CD4-positive, alpha-beta T cell treated with Interleukin-17A for 4 hours (primary cell): Measurements from ENCODE around the gene HS6ST2.

Source experiments
- DNase-seq: peaks from one replicate; pipeline ENCODE4 v3.0.0-alpha.2; 2020; ENCODE audit warnings: mixed read lengths

The HS6ST2 gene

GRCh38 chrX:132737743-132738142 is 220.7 kb downstream of the HS6ST2 start:
- peak; percentile 15 for DNase-seq

- DNase-seq = no peak
Observed at GRCh38 chrX:132732236-132732635, 226.2 kb downstream of the HS6ST2 start.

DNA sequence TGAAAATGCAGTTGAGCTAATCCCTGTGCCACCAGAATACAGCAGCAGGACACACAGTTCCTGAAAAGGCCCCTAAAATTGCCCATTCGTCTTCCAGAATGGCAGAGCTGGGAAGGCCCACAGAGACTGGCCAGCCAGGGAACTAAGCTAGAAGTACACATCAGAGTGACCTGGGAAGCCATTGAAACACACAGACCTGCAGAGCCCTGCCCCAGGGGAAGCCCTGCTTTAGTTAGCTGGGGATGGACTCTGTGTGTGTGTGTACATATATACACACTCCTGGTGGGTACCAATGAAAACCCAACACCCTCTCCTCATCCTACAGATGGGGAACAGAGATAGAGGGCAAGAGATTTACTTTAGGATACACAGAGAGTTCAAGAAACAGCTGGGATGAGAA is 227.7 kb downstream of the HS6ST2 start:
- DNase-seq = no peak

GRCh38 chrX:132730266-132730665 is 228.2 kb downstream of the HS6ST2 start:
- no peak for DNase-seq

- DNase-seq = no peak
Observed at GRCh38 chrX:132728296-132728695, 230.1 kb downstream of the HS6ST2 start.

DNA sequence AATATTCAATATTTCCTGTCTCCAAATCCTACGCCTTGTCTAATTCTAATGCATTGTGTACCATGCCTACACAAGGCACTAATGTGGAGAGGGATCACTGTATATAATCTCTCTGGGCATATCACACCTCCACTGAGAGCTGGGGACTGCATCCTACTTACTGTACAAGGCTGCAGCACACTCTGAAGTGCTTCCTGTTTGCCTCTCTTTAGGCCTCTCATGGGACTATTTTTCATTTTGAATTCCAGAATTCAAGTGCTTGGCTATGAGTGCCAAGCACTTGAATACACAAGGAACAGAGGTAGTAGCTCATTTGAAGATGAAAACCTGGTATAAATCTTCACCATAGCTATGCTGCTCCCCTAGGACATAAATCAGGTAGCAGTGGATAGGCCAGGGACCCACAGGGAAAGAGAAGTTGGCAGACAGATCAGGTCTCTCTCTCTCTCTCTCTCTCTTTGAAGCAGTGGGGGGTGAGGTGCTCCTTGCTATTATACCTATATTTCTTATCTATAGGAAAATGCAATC is 239.9 kb downstream of the HS6ST2 start:
- DNase-seq = no peak

- no peak for DNase-seq
Observed at GRCh38 chrX:132716006-132716405, 242.4 kb downstream of the HS6ST2 start.

DNA sequence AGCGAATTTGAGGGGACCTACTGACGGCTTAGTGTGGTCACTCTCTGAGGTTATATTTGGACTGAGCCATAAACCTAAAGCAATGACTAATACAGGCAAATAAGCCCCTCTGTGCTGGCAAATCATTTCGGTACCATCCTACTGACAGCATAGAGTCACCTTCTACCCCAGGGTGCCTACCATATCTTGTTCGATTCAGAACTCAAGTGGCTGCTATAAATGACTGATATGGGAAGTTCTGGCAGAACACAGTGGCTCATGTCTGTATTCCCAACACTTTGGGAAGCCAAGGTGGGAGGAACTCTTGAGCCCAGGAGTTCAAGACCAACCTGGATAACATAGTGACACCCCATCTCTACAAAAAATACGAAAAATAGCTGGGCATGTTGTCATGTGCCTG is 243.5 kb downstream of the HS6ST2 start:
- no peak for DNase-seq

GRCh38 chrX:132712350-132712749 is 246.1 kb downstream of the HS6ST2 start:
- DNase-seq = no peak

DNA sequence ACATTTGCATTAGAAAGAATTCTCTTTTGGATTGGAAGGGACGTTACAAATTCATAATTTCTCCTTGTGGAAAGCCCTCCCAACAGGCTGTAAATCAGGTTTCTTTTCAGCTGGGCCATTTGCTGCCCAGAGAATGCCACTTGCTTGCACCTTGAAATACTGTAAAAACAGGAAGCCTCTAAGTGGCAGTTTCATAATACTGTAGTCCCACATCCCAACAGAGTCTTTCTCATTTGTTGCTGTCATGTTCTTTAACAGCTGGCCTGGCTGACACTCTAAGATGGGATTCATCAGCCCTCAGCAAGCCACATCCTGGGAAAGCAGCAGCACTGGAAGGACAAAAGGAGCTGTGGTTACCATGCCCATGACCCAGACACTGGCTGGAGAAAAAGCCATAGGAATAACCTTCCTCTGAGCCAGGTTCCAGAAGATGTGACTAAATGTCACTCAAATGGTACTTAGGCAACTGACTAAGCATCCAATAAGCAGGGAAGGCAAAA is 247.7 kb downstream of the HS6ST2 start:
- no peak for DNase-seq

DNA sequence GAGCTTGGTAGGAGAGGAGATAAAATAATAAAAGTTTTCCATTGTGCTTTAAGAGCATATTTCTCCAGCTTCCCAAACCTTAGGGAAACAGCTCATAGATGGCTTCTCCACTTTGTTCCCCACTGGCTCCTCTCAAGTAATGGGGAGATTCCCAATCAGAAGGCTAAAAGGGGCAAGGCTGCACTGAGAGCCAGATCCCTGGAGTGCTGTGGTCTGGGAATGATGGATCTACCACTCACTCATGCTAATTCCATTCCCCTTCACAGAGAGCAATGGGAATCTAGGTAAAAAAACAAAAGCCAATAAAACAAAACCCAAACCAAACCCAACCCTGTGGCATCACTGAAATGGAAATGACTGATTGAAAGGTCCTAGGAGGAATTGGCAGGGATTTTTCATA is 249.9 kb downstream of the HS6ST2 start:
- no peak for DNase-seq

DNA sequence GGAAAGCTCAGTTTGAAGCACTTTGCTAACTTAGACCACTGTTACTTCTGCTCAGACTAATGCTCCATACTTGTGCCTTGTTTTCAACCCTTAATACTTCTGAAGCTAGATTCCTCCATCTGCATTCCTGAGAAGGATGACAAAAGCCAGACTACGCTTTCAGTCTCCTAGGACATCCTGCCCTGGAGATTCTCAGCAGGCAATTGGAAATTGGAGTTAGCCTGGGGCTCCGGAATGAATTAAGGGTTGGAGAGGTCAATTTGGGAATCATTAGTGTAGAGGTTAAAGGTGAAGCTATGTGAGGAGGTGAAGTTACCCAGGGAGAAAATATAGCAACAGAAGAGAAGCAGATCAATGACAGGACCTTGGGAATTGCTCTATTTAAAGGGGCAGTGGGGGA is 253.7 kb downstream of the HS6ST2 start:
- no peak for DNase-seq

- no peak for DNase-seq
Observed at GRCh38 chrX:132694382-132694781, 264.0 kb downstream of the HS6ST2 start.

- DNase-seq = no peak
Observed at GRCh38 chrX:132692526-132692925, 265.9 kb downstream of the HS6ST2 start.

DNA sequence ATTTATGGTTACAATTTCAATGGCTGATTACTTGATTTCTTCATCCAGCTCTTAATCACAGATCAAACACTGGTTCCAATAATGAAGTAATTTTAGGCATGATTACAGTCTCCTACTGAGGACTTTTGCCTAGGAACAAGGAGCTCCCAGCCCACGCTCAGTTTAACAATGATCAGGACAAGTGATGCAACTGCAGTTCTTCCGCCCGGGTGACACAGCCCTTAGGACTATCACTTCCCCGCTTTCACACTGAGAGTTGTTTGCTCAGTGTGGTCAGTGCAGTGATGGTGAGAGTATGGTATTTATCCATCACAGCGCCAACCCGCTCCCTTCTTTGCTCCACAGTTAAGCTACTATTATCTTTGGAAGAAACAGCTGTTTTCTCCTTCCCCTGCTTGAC is 266.4 kb downstream of the HS6ST2 start:
- no peak for DNase-seq

DNA sequence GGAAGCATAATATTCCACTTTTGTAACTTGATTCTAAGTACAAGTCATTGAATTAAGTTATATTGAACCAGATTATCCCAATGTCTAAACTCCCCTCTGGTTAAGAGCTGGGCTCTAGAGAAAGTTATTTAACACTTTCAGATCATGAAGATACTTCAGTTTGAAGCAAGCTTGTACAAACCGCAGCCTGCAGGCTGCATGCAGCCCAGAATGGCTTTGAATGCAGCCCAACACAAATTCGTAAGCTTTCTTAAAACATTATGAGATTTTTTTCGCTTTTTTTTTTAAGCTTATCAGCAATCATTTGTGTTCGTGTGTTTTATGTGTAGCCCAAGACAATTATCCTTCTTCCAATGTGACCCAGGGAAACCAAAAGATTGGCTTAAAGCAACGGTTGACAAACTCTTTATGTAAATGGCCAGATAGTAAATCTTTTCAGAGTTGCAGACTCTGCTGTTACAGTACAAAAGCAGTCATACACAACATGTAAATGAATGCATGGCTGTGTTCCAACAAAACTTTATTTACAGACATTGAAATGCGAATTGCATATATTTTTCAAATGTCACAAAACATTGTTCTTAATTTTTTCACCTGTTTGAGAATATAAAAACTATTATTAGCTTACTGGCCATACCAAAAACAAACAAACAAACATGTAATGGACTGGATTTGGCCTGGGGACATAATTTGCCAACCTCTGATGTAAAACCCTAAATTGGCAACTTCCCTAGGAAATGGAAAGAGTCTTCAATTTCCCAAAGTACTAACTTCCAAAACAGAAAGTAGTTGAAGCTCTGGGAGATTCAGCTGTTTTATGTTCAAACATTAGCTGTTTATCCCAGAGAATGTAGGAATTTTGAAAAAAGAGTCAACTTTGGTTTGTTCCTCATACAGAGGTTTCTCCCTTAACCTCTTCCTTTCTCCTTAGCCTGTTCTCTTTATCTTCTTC is 268.5 kb downstream of the HS6ST2 start:
- no peak for DNase-seq

DNA sequence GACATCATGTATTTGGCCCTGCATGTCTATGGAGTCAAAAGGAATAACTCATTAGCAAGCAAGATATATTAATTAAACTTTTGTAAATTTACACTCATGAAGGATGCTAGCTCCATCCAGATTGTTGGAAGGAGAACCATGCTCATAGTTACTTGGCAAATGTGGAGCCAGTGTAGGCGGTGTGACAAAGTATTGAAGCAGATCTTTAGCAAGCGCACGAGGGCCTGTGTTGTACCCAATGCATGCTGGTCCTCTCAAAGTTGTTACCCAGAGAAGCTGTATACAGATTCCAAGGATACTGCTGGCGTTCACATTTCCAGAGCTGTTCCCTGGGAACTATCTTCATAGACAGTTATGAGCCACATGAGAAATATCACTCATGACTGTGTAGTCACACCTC is 273.2 kb downstream of the HS6ST2 start:
- no peak for DNase-seq

DNA sequence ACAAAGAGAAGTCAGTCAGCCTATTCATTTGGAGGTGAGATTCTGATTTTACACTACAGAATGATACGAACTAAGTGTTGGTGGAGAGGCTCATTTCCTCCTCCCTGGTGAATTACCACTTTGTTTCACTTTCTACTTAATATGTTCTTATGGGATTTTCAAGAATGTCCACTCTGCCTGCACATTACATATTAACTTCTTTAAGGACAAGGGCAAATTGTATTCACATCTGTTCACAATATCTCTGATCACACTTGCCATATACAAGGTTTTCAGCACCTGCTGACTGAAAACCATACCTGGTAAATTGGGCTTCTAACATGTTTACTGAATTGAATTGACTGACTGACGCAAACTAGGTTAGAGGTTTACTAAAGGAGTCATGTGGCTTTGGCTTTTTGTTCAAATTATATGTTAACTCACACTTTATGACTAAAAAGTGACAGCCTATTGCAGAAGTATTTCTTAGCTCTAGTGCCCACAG is 281.2 kb downstream of the HS6ST2 start:
- DNase-seq = no peak

DNA sequence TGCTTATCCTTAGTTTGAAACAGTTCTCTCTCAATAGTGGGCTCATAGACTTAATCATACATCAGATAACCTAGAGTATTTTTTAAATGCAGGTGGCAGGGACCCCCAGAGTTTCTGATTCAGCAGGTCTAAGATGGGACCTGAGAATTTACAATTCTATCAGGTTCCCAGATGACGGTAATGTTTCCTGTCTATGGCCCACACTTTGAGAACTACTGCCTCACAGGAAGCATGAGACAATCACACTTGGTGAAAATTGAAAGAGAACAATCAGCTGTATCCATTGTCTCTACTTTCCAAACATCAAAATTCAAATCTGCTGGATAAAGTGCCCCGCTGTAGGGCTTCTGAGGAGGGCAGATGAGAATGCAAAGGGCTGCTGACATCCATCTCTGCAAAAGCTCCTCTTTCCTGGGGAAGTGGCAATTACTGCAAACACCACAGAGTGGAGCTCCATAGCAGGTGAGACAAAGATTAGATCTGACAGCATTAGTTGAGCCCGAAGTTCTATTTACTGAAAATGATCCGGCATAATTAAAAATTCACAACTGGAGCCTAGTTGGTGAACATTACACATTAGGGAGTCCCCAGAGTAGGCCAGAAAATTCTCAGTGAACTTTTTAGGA is 281.8 kb downstream of the HS6ST2 start:
- DNase-seq = no peak

DNA sequence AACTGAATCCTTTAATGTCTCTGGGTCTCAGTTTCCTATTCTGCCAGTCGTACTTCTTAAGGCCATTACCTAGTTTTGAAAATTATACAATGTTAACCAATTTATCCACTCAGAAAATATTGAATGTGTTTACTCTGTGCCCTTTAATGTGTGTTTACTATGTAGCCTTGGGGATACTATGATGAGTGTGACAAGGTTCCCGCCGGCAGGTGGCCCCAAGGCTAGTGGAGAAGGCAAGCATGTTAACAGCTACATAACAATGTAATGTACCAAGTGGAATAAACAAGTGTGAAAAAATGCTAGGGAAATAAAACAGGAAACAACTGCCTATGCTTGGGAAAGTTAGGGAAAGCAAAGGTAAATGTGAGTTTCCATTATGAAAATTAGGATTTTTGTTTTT is 282.3 kb downstream of the HS6ST2 start:
- DNase-seq = no peak

GRCh38 chrX:132673331-132673730 is 285.1 kb downstream of the HS6ST2 start:
- DNase-seq = no peak

DNA sequence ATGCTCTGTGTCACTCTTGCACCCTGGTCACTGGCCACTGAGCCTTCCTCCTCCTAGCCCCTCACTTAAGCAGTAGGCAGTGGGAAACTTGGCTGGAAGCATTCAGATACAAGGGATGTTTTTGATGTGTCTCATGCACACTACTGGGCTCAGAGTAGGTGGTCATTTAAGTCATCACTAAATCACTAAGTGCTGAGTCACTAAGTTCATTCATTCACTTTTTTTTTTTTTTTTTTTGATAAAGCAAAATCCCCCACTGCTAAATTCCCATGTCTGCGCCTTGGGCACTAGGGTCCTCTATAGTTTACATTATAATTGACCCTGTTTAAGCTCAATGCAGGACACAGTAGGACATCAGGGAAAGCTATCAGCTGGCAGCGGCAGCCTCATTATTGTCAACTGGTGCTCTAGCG is 287.2 kb downstream of the HS6ST2 start:
- DNase-seq = no peak

DNA sequence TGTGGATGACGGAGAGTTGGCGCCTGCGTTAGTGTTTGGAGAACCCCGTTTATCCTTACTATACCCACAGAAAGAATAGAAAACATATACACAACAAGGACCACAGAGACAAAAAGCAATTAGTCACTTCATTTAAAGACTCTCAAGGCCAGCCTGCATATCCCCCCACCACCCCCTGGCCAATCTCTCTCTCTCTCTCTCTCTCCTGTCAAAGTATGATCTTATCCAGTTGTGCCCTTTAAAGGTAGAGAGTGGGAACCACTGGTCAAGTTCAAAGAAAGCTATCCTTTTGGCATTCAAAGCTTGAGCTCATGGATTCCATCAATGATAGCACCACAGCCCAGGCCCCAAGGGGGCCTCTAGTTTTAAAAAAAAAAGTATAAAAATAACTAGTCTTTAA is 289.3 kb downstream of the HS6ST2 start:
- DNase-seq = no peak

DNA sequence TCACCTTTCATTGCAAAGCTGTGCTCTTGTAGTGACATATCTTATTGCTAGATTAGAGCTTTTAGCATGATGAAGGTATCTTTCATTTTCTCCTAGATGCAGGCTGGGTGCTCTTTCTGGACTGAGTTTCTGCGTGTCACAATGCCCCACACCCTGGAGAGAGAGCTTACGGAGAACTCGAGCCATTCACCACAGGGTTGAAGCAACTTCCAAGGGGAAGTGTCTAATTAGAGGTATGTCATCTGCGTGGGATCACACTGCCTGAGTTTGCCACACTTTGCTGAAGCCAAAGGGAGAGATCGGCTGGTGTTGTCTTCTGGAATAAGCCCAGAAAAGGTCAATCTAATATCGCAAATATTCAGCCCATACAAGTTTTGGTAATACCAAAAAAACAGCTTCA is 290.3 kb downstream of the HS6ST2 start:
- no peak for DNase-seq
